Measurements from ENCODE around the gene C1orf174. TPM values are rescaled to one million over a fixed set of nuclear protein-coding genes. Genes with fewer than 3 reads are reported as not detected.

Gene C1orf174
- 21.4 and 30.2 TPM in 2 replicates for total RNA-seq

DNA sequence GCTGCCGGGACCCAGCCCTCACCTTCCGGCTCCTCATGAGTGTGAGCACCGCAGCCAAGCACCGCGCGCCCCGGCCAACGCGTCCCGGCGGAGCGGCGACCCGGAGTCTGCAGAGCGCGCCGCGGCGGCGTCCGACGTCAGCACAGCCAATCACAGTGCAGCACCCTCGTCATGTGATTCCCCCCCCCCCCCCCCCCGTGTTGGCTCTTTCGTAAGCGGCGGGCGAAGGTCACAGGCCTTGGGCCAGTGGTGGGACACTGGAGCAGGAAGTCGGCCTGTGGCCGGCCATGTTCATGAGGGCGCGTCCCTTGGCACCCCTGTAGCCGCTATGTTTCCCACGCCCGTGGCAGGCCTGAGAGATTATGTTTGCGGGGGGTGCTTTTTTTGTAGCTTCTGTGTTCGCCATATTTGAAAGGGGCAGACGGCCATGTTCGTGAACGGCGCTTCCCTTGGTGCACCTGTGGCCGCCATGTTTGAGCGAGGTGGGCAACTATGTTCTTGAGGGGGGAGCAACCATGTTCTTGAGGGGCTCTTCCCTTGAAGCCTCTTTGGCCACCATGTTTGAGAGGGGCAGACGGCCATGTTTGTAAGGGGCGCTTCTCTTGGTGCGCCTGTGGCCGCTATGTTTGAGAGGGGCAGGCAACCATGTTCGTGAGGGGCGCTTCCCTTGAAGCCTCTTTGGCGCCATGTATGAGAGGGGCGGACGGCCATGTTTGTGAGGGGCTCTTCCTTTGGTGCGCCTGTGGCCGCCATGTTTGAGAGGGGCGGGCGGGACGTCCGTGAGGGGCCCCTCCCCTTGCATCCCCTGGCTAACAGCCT is at the start of gene C1orf174:
Gene C1orf174 (minus strand): TSS at position 123 of the 819 bp plus-strand sequence. CDS start 86 bp downstream, at position 37.
- peak; percentile 95 to 98 for DNase-seq (ENCODE audit: low read depth in 2 of 2)

DNA sequence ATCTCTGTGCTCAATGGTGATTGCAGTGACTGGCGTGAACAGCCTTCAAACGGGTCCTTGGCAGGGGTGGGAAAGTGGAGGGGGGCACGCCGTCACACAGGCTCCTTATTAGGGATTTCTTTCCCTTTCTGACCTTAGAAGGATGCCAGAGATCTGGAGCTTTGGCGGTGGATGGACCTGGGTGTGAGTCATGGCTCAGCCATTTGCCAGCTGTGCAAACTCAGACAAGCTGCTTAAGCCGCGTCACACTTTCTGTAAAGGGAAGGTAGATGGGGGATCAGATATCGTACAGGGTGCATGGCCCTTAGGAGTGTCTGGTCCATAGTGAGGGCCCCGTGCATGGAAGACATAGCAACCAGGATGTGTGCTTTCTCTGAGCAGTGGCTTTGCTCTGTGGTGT is 48.3 kb upstream of the C1orf174 start:
- no peak for DNase-seq (ENCODE audit: low read depth in 2 of 2)

DNA sequence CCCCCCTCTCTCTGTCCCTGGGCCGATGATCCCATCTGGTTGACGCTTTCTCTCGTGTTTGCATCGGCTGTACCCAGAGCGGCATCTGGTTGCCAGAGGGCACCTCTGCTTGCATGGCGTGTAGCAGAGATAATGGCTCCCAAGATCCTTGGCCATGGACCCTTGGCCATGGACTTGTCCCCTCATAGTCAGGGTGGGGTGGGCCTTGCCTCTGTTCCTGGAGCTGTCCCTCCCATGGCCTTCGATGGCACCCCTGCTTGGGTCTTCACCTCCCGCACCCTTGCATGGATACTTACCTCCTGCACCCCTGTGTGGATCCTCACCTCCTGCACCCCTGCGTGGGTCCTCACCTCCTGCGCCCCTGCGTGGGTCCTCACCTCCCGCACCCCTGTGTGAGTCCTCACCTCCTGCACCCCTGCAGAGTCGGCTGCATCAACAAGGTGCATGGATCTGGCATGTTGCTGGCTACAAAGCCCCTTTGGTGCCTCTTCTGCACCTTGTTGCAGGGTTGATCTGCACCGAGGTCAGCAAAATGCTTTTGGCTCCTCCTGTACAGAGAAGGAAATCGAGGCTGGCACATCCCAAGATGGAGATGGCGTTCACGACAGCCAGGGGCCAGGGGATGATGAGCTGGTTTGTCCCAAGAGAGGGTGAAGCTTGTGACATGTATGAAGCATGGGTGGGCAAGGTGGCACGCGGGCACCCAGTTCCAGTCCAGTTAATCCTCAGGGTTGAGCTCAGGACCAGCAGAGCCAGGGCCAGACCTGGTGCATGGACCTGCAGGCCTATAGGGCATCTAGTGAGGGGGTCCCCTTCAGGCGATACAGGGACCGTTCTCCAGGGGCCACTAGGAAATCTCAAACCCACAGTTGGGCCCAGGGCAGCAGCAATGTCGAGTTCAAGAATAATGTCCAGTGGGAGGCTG is 46.1 kb upstream of the C1orf174 start:
- no peak for DNase-seq (ENCODE audit: low read depth in 2 of 2)

DNA sequence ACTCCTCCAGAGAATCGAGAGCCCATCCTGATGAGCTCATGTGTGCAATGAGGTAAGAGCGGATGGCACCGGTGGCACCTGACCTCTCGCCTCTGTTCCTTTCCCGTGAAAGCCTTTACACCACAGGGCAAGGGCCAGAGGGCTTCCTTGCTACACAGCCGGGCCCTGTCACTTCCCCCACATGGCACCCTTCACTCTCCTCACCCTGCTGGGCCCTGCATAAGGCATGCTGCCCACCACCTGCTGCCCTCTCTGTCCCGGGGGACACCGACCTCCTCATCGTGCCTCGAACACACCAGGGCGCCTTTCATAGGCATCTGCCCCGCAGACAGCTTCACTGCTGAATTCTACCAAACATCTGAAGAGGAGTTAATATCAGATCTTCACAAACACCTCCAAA is 45.1 kb upstream of the C1orf174 start:
- no peak for DNase-seq (ENCODE audit: low read depth in 2 of 2)

DNA sequence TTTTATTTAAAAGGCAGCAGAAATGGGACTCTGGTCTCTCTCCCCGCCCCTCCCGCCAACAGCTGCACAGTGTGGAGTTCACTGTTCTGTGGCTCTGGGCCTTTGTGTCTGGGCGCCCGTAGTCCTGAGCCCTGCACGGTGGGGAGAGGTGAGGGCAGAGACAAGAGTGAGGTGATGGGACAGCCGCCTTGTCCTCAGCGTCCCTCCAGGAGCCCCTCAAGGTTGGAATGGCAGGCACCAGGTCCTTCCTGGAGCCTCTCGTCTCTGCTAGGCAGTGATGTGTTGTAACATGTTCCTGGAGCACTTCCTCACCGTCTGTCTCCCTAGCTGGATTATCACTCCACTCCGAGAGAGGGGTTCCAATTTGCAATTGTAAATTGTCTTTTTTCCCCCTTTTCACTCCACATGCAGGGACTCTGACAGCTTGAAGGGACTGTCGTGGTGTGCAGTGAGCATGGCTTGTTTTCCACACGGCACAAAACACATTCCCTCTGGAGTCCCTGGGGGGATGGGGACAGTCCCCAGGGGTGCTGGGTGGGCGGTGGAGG is 44.6 kb upstream of the C1orf174 start:
- DNase-seq (ENCODE audit: low read depth in 2 of 2), result no peak

DNA sequence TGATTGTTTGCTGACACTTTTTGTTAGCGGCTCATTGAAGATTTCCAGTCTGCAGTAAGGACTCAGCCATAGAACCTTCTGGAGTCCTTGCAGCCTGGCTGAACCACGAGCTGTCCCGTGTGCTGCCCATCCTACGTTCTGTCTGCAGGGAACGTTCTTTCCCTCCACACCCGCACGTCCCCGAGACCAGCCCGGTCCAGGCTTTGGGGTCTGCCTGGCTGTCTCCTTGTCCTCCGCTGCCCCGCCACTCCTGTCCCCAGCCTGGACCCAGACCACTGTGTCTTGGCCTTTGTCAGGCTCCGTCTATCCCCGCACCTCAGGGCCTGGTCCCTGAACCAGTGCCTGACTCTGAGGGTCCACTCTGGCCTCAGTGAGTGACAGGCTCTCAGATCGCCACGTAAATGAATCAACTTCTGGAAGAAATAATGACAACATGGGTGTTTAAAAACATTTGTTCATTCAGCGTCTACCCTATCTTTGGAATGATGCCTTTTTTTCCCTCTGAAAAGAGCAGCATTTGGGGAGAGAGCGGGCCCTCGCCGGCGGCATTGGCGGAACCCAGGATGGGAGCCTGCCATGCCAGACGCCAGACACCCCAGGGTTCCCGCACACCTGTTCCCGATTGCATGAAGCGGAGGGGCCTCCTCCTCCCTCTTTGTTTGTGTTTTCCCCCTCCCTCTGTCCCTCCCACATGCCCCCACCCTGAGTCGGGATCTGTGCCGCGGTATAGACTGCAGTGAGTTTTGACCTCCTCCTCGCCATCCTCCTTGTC is 43.9 kb upstream of the C1orf174 start:
- DNase-seq (ENCODE audit: low read depth in 2 of 2), result no peak

DNA sequence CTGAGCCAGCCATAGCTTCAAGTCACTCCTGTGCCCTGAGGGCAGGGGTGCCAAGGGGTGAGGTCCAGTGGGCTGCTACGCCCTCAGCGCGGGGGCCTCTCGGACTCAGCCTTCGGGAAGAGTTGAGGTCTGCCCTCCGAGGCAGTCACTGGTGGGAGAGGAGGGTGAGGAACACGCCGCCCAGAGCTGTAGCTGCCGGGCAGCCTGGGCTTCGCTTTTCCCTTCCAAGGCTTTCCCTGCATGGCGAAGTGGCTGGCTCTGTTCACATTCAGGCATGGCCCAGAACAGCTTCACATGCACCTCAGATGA is 43.0 kb upstream of the C1orf174 start:
- DNase-seq (ENCODE audit: low read depth in 2 of 2), result no peak

DNA sequence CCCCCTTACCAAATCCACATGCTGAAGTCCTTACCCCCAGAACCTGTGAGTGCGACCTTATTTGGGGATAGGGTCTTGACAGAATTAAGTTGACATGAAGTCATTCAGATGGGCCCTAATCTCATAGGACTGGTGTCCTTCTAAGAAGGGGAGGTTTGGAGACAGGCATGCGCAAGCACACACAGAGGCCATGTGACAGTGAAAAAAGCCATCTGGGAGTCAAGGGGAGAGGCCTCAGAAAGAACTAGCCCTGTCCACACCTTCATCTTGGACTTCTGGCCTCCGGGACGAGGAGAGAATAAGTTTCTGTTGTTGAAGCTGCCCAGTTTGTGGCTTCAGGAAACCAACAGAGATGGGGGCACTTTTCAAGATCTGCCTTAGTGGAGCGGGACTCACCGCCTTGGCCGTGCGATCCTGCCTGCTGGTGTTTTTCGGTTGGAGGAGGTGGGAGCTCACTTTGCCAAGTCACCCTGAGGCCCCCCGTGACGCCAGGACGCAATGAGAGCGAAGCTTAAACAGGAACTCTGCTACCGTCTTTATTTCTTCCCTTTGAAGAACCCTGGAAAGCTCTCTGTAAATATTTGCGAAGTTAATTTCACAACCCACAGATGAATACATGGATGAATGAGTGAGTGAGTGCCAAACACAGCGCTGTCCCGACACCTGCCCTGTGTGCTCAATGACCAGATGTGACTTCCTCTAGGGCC is 42.5 kb upstream of the C1orf174 start:
- no peak for DNase-seq (ENCODE audit: low read depth in 2 of 2)

DNA sequence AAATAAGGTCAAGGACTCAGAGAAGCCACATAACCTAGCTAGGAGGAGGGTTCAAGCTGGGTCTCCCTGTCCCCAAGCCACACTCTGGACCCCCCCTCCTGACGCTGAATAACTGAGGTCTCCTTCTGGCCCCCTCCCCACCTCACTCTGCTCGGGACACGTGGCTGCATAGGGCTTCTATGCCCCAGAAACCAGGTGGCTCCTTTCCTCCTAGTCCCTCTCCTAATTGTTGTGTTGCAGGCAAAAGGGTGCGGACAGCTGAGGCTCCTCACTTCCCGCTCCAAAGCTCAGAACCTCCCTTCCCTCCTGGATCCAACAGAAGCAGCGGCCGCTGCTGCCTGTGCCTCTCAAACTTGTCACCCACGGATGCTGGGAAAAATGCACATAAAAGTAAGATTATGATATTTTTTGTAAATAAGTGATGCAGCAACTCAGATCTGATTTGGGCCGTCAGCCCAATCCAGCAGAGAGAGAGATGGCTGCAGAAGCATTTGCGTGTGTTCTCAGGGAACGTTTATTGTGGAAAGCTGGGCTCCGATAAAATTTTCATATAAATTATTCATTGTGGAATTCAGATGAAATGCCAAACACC is 40.8 kb upstream of the C1orf174 start:
- no peak for DNase-seq (ENCODE audit: low read depth in 2 of 2)

DNA sequence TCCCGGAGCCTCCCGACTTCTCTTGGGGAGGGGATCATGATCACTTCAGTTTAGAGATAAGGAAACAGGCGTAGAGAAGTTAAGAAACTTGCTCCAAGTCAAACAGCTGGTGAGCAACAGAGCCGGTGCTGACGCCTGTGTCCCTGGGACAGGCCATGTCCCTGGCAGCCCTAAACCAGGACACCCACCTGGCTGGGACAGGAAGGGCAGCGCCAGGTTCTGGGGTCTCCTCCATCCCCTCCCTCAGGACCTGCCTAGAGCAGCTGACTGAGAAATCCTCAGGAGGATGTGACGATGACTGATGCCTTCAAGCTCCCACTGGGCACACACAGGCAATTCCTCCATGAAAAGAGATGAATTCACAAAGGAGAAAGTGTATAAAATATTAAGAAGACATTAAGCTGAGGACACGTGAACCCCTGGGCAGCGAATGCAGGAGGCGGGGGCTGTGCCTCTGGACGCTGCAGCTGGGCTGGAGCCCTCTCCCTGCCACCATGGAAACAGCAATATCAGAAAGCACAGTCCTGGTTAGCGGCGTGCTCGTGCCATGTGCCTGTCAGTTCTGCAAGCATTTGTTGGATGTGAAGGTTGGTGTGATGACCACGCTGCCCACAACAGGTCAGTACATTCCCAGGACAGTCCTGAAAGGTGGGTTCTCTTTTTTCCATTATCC is 40.1 kb upstream of the C1orf174 start:
- DNase-seq (ENCODE audit: low read depth in 2 of 2), result no peak

DNA sequence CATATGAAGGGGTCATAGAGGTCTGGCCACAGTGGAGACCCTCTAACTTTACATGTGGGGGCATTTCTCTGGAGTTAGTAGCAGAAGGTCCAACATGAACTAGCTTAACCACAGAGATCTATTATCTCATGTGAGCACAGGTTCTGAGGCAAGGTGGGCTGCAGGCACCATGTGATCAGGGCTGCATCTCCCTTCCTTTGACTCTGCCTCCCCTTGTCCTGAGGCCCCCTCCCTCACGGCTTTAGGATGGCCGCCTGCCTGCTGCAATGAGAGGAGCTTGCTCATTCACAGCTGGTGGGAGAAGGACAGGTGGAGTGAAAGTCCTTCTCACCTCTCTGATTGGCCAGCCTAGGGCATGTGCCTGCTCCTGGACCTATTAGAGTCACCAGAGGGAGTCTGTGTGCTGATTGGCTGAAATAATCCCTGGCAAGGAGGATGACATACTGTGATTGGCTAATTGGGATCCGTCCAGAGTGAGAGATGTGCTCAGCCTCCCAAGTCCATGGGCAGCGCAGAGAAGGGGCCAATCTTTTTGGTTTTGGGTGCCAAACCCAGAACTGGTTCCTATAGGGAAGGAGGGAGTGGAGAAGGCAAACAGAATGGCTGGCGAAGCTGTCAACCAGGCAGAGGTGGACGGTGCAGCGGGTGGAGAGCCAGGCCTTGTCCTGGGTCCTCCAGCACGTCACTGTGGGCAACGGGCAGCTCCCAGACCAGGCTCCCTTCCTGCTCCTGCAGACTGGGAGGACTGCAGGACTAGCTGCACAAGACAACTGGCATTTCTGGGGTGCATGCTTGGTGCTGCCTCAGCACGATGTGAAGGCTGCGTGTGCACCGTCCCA is 39.4 kb upstream of the C1orf174 start:
- no peak for DNase-seq (ENCODE audit: low read depth in 2 of 2)

DNA sequence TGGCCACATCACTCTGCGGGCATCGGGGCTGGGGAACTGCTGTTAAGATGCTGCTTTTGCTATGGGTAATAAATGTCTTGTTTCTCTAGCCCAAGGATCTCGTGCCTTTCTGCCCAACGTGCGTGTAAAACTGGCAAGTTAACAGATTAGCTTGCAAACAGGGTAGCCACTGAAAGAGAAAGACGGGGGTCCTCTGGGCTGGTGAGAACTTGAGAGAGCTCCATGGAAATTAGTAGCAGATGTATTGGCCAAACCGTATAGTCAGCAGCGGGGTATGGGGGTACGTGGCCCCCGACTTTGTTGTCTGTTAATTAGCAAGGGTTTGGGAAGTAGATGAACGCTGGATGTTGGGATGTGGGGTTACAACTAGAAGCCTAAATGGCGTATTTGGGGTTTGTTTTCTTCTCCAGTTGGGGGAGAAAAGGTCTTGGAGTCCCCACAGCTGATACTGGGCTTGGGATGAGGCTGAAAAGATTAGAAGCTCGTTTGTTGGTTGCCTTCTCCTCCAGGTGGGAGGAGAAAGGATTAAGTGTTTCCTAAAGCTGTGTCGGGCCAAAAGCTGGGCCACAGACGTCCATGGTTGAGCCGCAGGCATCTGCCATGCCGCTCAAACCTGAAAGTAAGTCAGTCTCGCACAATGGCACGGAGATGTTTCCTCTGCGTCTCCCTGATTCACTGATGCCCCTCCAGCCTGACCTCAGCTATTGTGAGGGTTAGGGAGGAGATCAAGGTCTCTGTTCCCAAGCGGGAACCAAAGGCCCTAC is 32.3 kb upstream of the C1orf174 start:
- no peak for DNase-seq (ENCODE audit: low read depth in 2 of 2)

DNA sequence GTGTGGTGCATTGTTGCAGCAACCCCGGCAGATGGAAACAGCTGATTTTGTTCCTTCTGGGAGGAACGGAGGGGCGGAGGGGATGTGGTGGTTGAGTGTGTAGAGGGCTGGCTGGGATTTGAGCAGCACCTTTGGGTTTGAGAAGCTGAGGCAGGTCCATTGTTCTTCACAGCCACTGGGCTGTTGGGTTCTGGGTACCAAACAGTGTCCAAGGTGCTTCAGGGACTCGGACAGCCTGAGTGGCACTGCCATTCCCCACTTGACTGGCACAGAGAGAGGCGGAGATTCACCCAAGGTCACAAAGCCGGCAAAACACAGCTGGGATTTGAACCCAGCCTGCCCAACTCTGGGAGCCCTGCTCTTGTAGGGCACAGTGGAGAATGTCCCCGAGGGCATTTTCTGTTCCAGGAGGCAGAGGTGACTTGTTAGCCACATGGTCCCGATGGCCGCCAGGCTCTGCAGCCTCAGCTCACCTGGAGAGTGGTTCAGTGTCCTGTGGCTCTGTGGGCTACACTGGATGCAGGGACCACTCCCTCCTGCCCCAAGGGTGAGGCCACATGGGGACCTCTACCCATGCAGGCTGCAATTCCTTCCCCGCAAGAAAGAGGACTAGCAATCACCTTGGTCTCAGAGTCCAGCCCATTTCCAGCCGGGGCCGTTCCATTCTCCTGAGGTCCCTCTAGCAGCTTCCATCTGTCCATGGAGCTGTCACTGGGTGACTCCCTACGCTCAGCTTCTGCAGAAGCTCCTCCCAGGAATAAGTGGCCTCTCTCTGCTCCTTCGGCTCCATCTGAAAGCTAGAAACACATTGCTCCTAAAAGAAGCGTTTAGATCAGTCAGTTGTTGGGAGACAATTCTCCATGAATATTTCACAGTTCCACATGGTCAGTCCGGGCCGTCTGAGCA is 31.2 kb upstream of the C1orf174 start:
- no peak for DNase-seq (ENCODE audit: low read depth in 2 of 2)

DNA sequence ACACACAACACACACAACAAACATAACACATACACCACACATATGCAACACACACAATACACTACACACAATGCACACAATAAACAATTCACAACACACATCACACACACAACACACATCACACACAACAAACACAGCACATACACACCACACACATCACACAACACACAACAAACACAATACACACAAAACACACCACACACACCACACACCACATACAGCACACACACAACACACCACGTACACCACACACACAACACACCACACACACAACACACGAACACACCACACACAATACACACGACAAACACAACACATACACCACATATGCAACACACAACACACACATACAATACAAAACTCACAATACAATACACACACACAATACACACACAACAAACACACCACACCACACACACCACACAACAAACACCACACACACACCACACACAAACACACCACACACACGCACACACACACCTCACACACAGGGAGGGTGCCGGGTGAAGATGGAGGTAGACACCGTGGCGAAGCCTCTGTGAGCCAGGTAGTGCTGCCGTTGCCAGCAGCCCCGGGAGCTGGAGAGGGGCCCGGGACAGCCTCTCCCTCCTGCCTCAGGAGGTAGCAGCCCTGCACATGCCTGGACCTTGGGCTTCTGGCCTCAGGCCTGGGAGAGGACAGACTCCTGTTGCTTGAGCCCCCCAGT is 30.4 kb upstream of the C1orf174 start:
- DNase-seq (ENCODE audit: low read depth in 2 of 2), result no peak

DNA sequence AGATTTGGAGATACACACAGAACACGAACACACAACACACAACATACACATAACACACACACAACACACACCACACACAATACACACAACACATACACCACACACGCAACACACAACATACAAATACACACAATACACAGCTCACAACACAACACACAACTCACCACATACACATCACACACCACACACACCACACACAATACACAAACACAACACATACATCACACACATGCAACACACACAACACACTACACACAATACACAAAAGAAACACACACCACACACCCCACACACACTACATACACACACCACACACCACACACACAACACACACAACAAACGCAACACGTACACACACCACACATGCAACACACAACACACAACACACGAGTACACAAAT is 29.1 kb upstream of the C1orf174 start:
- DNase-seq (ENCODE audit: low read depth in 2 of 2), result no peak

DNA sequence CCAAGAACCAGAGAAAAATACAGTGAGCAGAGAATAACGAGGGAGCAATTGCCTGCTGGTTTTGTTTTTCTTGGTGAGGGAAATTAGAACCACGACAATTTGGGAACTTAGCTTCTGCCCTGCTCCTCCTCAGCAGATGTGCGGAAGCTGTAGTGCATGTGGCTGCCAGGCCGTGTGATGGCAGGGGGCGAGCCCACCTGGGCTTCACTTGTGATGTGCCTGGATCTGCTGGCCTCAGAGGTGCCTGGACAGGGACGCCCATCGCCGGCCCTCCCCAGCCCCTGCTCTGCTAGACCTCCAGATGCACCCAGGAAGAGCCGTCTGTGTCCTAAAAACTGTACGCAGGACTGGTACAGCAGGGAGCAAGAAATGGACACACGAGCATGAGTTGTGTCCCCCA is 28.5 kb upstream of the C1orf174 start:
- DNase-seq (ENCODE audit: low read depth in 2 of 2), result no peak

DNA sequence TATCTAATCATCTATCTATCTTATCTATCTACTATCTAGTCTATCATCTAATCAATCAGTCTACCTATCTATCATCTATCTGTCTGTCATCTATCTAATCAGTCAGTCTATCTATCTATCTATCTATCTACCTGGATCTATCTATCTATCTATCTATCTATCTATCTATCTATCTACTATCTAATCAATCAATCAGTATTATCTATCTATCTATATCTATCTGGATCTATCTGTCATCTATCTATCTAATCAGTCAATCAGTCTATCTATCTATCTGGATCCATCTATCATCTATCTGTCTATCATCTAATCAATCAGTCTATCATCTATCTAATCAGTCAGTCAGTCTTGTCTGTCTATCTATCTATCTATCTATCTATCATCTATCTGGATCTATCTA is 26.9 kb upstream of the C1orf174 start:
- DNase-seq (ENCODE audit: low read depth in 2 of 2), result no peak

Data from dermis microvascular lymphatic vessel endothelial cell (primary cell).